Epidermal melanocyte (primary cell): ENCODE results near the gene NOP16.

Experiments used
- DNase-seq: peaks from one replicate; pipeline ENCODE4 v3.0.0; 2011; ENCODE audit warnings: low spot score; ENCODE audit not compliant: insufficient read length

Gene NOP16

GRCh38 chr5:176388444-176389134 is at the start of gene NOP16, which contains the start of gene HIGD2A:
TSS of gene NOP16 (minus strand) at chr5:176388598. CDS start at chr5:176388539, 59 bp downstream.
TSS of gene HIGD2A (plus strand) at chr5:176388751. CDS start at chr5:176388820, 69 bp downstream.
- DNase-seq: peak; percentile 97

GRCh38 chr5:176436656-176437055 is 48.3 kb upstream of the NOP16 start:
- peak; percentile 65 for DNase-seq

- no peak for DNase-seq
Measured at GRCh38 chr5:176432707-176433106, 44.3 kb upstream of the NOP16 start.

- DNase-seq: no peak
Measured at GRCh38 chr5:176429972-176430371, 41.6 kb upstream of the NOP16 start.

- DNase-seq: no peak
Measured at GRCh38 chr5:176427971-176428370, 39.6 kb upstream of the NOP16 start.

GRCh38 chr5:176426876-176427275 is 38.5 kb upstream of the NOP16 start:
- DNase-seq: no peak

GRCh38 chr5:176425791-176426190 is 37.4 kb upstream of the NOP16 start:
- no peak for DNase-seq

GRCh38 chr5:176425138-176425537 is 36.7 kb upstream of the NOP16 start:
- DNase-seq: no peak

- DNase-seq: no peak
Measured at GRCh38 chr5:176424181-176424580, 35.8 kb upstream of the NOP16 start.

- no peak for DNase-seq
Measured at GRCh38 chr5:176420972-176421544, 32.7 kb upstream of the NOP16 start.

GRCh38 chr5:176420086-176420485 is 31.7 kb upstream of the NOP16 start:
- no peak for DNase-seq

GRCh38 chr5:176418251-176418650 is 29.9 kb upstream of the NOP16 start:
- DNase-seq: no peak

GRCh38 chr5:176416965-176417364 is 28.6 kb upstream of the NOP16 start:
- no peak for DNase-seq

GRCh38 chr5:176415952-176416924 is 27.8 kb upstream of the NOP16 start, which contains the start of gene CLTB:
TSS of gene CLTB (minus strand) at chr5:176416539. CDS start at chr5:176416363, 176 bp downstream.
- peak; percentile 75 for DNase-seq

GRCh38 chr5:176415240-176415951 is 27.0 kb upstream of the NOP16 start:
- no peak for DNase-seq

GRCh38 chr5:176414704-176415103 is 26.3 kb upstream of the NOP16 start:
- no peak for DNase-seq

GRCh38 chr5:176413709-176414191 is 25.4 kb upstream of the NOP16 start:
- DNase-seq: no peak

- no peak for DNase-seq
Measured at GRCh38 chr5:176413255-176413565, 24.8 kb upstream of the NOP16 start.

GRCh38 chr5:176412517-176413254 is 24.3 kb upstream of the NOP16 start:
- no peak for DNase-seq

GRCh38 chr5:176410486-176411180 is 22.2 kb upstream of the NOP16 start:
- DNase-seq: no peak
